Activated CD4-positive, alpha-beta T cell treated with anti-CD3 and anti-CD28 coated beads, Interleukin-2, amount 50 U/mL, for 24 hours (primary cell): ENCODE measurements around the gene TARBP1.
"Not testable (repeated sequence)": the region's sequence is repeated elsewhere in the genome, so short reads cannot be mapped to it uniquely, and the experiment has no call there.

ENCODE experiments used
- DNase-seq, 2 donors: peaks; one replicate each; pipeline ENCODE4 v3.0.0-alpha.2; 2020; ENCODE audit warnings: low read depth in 1 of 2, low spot score in 1 of 2

Gene TARBP1

GRCh38 chr1:234440348-234440747 is 38.6 kb downstream of the TARBP1 start:
- no peak for DNase-seq

- no peak for DNase-seq
Observed at GRCh38 chr1:234438579-234438978, 40.4 kb downstream of the TARBP1 start.

GRCh38 chr1:234437423-234438171 is 41.4 kb downstream of the TARBP1 start:
- no peak for DNase-seq

- no peak for DNase-seq
Observed at GRCh38 chr1:234435620-234436019, 43.4 kb downstream of the TARBP1 start.

- DNase-seq, result no peak
Observed at GRCh38 chr1:234434706-234435105, 44.3 kb downstream of the TARBP1 start.

GRCh38 chr1:234433563-234434285 is 45.3 kb downstream of the TARBP1 start:
- no peak for DNase-seq

- no peak for DNase-seq
Observed at GRCh38 chr1:234431255-234431654, 47.7 kb downstream of the TARBP1 start.

GRCh38 chr1:234430691-234431090 is 48.3 kb downstream of the TARBP1 start:
- no peak for DNase-seq

GRCh38 chr1:234429434-234429806 is 49.6 kb downstream of the TARBP1 start:
- no peak for DNase-seq

GRCh38 chr1:234427950-234428646 is 50.9 kb downstream of the TARBP1 start:
- DNase-seq, result no peak

GRCh38 chr1:234413990-234414389 is 65.0 kb downstream of the TARBP1 start:
- DNase-seq, result no peak

GRCh38 chr1:234413485-234413884 is 65.5 kb downstream of the TARBP1 start:
- no peak for DNase-seq

- no peak for DNase-seq
Observed at GRCh38 chr1:234412830-234413229, 66.1 kb downstream of the TARBP1 start.

- DNase-seq, result no peak
Observed at GRCh38 chr1:234409328-234409727, 69.7 kb downstream of the TARBP1 start.

- DNase-seq, result peak; percentile 20 to 64
Observed at GRCh38 chr1:234408757-234409156, 70.2 kb downstream of the TARBP1 start.

GRCh38 chr1:234406871-234407270 is 72.1 kb downstream of the TARBP1 start:
- no peak for DNase-seq

GRCh38 chr1:234405676-234406075 is 73.3 kb downstream of the TARBP1 start:
- no peak for DNase-seq

GRCh38 chr1:234402939-234403338 is 76.0 kb downstream of the TARBP1 start:
- no peak for DNase-seq

- no peak for DNase-seq
Observed at GRCh38 chr1:234401658-234402057, 77.3 kb downstream of the TARBP1 start.

- no peak for DNase-seq
Observed at GRCh38 chr1:234400773-234401172, 78.2 kb downstream of the TARBP1 start.

- DNase-seq, result not testable (repeated sequence)
Observed at GRCh38 chr1:234399515-234399914, 79.5 kb downstream of the TARBP1 start.

GRCh38 chr1:234398849-234399381 is 80.1 kb downstream of the TARBP1 start:
- no peak for DNase-seq
